GM10847 (cell line): ENCODE results near the gene PPM1G.

Source experiments
- POLR2A ChIP-seq: IDR thresholded peaks from 2 replicates; pipeline ENCODE4 v1.6.1; 2011; ENCODE audit not compliant: insufficient read length; ENCODE audit errors: extremely low read depth

The PPM1G gene, protein sequence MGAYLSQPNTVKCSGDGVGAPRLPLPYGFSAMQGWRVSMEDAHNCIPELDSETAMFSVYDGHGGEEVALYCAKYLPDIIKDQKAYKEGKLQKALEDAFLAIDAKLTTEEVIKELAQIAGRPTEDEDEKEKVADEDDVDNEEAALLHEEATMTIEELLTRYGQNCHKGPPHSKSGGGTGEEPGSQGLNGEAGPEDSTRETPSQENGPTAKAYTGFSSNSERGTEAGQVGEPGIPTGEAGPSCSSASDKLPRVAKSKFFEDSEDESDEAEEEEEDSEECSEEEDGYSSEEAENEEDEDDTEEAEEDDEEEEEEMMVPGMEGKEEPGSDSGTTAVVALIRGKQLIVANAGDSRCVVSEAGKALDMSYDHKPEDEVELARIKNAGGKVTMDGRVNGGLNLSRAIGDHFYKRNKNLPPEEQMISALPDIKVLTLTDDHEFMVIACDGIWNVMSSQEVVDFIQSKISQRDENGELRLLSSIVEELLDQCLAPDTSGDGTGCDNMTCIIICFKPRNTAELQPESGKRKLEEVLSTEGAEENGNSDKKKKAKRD

DNA sequence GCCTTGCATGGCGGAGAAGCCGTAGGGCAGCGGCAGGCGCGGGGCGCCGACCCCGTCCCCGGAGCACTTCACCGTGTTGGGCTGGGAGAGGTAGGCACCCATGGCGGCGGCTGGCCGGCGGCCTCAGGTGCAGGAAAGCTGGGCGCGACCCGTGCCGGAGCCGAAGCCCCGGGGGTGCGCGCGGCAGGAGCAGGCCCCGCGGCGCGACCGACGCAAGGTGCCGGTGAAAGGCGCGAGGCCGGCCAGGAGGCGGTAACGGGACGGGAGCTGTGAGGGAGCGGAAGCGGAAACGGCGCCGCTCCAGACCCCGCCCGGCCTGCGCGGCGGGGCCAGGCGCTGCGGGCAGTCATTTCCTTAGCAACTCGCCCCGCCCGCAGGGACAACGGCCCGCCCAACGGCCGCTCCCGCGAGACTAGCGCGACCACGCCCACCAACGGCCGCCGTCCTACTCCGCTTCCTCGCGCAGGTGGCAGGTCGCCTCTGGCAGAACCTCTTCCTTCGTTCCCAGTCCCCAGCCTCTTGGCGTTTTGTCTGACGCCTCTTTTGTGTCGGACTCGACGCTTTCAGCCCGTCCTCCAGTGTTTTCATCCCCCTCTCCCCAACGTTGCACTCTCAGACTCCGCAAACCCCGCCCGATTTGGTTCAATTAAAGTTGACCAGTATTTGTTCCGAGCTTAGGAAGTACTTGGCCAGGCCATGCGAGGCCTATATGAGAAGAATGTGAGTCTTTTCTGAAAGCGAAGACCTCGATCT lies at the start of gene PPM1G:
TSS of gene PPM1G (minus strand) at position 271 of the 753 bp plus-strand sequence. CDS start at position 102, 169 bp downstream.
- TF ChIP-seq POLR2A = peak; percentile 92

DNA sequence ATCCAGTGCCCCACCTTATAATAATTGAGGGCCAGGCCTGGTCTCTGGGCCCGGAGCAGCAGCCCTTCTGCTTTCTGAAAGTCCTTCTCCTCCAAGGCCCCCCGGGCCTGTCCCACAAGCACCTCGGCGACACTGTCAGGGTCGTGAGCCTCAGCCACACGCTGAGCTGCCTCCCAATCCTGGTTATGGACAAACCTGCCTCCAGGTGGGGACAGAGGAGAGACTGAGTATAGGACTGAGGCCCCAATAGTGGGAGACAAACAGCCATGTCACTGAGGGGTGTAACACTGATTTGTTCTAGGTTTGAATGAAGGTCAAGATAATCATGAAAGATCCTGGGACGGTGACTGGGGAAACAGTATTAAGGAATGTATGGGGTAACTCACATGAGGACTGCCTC lies 44.6 kb upstream of the PPM1G start:
- TF ChIP-seq POLR2A = no peak

DNA sequence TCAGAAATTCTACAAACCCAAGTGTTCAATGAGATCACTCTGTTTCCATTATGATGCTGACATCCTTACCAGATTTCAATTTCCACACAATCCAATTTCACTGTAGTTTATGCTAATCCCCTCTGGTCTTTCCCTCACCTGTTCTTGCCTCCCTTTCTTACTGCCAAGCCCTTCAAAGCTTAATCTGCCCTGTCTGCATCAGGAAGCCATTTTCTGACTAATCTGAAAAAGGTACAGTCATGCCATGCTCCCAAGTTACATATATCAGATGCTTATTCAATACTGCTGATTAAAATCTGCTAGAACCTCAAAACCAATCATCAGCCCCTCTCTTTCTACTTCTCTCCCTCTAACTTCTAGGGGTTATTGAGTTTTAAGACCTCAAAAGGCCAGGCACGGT lies 41.7 kb upstream of the PPM1G start:
- TF ChIP-seq POLR2A = no peak

DNA sequence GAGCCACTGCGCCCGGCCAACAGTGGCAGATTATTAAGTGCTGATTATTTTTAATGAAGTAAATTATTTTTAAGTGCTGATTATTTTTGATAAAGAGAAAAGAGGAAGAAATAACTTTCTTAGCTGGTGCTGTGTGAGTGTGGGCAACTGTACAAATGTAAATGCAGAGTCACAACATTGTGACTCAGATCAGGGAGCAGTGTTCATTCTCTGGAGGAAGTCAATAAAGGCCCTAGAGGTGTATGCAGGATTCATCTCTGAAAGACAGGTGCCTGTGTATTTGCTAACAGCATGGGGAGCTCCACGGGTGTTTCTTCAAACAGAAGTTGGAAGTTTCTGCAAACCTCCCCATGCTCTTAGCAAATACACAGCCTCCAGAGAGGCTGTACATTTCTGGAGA lies 39.0 kb upstream of the PPM1G start:
- TF ChIP-seq POLR2A = no peak

DNA sequence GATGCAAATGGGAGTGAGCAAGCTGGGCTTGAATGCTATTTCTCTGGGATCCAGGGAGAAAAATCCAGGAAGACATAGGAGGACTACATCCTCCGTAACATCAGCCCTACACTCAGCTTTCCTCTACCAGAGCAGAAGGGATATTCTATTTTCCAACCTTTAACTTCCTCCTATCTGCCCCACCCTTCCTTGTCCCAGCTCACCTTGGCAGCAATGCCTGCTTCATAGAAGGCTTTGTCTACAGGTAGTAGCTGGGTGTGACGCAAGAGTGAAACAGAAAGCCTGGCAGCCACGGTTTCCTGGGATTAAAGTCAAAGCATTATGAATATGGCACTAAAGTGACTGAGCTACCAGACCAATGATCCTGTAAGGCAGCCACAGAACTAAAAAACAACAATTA lies 36.7 kb upstream of the PPM1G start:
- TF ChIP-seq POLR2A = no peak

DNA sequence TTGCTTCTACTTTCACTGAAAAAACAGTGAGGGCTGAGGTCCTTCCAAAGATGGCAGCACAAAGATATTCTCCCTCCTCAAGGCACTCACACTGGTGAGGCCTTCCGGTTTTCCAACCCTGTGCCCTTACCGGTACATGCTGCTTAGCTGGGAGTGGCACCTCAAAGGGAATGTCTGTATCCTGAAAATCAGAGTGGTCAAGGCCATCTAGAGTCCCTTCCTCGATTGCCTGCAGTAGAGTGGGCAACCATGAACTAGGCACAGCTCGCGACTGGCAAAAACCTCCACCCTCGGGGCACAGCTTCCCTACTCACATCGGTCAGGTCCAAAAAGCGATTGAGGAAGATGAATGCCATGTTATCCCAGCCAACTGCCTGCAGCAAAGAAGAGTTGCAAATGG lies 36.2 kb upstream of the PPM1G start:
- no peak for TF ChIP-seq POLR2A

DNA sequence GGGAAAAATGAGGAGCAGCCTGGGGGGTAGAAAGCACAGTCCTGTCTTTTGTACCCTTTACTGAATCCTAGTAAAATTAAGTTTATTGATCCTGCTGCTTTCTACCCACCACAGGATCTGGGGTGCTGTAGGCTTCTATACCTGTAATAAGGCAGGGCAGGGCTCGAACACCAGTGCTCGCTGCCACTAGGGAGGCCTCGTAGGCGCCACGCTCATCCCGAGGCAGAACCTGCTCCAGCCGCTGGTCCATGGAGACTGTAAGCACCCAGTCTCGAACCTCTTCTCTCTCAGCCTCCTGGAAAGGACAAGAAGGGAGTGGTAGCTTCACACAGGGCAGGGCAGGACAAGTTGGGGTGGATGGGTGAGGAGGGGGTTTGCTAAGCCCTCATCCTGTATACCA lies 35.8 kb upstream of the PPM1G start:
- no peak for TF ChIP-seq POLR2A

DNA sequence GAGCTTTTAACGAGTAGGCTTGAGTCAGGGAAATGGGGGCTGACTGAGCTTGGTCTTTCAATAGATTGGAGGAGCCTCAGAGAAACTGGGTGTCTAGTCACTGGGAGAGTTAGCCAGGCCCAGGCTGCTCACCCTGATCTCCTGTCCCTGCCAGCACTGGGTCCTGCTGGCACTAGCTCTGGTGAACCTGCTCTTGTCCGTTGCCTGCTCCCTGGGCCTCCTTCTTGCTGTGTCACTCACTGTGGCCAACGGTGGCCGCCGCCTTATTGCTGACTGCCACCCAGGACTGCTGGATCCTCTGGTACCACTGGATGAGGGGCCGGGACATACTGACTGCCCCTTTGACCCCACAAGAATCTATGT lies 33.5 kb upstream of the PPM1G start:
- no peak for TF ChIP-seq POLR2A

DNA sequence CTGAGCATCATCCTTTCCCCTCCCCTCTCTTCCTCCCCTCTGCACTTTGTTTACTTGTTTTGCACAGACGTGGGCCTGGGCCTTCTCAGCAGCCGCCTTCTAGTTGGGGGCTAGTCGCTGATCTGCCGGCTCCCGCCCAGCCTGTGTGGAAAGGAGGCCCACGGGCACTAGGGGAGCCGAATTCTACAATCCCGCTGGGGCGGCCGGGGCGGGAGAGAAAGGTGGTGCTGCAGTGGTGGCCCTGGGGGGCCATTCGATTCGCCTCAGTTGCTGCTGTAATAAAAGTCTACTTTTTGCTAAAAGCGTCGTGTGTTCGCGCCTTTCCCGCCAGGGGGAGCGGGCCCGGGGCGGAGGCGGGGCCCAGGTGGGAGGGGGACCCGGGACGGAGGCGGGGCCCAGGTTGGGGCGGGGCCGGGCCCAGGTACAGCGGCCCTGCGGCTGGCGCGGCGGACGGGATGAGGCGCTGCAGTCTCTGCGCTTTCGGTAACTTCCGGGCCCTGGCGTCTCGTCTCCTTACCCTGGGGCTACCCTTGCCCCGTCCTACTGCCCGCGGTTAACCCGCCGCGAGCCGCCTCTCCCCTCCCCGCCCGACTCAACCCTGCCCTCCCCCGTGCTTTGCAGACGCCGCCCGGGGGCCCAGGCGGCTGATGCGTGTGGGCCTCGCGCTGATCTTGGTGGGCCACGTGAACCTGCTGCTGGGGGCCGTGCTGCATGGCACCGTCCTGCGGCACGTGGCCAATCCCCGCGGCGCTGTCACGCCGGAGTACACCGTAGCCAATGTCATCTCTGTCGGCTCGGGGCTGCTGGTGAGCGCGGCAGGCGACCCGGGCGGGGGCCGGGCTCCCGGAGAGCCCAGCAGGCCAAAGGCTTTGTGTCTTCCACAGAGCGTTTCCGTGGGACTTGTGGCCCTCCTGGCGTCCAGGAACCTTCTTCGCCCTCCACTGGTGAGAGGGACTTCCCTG lies 32.8 kb upstream of the PPM1G start, which contains the start of gene KRTCAP3:
TSS of gene KRTCAP3 (plus strand) at position 424 of the 962 bp plus-strand sequence. CDS start at position 456, 32 bp downstream.
- TF ChIP-seq POLR2A = no peak

DNA sequence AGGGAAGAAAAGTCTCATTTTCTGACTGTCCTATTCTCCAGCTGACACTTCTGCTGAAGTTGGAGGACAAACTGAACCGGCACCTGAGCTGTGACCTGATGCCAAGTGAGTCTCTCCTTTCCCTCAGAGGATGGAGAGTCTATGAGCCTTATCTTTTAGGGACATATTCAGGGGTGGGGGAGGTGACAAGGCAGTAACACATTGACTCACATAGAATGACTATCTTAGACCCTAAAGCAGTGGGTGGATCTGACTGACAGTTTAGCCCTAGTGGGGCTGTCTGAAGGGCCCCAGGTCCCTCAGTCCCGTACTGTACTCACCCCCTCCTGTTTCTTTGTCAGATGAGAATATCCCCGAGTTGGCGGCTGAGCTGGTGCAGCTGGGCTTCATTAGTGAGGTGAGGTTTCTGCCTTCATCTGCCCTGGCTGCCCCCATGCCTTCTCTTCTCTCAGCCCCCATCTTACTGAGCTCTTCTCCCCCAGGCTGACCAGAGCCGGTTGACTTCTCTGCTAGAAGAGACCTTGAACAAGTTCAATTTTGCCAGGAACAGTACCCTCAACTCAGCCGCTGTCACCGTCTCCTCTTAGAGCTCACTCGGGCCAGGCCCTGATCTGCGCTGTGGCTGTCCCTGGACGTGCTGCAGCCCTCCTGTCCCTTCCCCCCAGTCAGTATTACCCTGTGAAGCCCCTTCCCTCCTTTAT lies 32.0 kb upstream of the PPM1G start:
- no peak for TF ChIP-seq POLR2A

DNA sequence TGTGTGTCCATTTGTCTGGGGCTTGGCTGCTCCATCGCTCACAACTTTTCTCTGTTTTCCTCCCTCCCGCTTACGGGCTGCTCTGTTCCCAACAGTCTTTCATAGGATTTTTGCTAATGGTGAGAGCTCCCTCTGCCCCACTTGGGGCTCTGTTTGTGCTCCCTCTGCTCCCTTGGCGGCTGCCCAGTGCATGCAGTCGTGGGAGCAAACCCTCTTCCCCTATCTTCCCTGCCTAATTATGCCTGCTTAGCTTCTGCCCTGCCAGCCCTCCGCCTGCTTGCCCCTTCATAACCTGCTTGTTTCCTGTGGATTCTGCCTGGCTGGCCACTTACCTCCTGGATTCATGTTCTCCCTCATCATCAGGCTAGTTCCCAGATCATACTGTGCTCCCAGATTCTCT lies 26.2 kb upstream of the PPM1G start:
- no peak for TF ChIP-seq POLR2A

DNA sequence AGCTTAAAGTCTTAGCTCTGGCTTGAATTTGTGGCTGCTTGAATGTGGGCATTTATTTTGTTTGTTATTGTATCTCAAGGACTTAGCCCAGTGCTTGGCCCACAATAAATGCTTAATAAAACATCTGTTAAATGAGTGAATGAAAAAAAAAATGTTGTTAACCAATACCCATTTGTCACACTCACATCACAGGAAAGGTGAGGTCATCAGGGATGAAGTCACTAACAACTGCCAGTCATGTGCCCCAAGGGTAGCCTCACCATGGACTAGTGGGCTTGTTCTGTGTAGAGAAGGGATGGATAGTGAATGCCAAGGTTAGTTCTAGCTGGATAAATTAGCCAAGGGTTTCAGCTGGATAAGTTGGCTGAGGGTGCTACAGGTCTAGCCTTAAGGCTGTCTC lies 22.0 kb upstream of the PPM1G start:
- TF ChIP-seq POLR2A = no peak

DNA sequence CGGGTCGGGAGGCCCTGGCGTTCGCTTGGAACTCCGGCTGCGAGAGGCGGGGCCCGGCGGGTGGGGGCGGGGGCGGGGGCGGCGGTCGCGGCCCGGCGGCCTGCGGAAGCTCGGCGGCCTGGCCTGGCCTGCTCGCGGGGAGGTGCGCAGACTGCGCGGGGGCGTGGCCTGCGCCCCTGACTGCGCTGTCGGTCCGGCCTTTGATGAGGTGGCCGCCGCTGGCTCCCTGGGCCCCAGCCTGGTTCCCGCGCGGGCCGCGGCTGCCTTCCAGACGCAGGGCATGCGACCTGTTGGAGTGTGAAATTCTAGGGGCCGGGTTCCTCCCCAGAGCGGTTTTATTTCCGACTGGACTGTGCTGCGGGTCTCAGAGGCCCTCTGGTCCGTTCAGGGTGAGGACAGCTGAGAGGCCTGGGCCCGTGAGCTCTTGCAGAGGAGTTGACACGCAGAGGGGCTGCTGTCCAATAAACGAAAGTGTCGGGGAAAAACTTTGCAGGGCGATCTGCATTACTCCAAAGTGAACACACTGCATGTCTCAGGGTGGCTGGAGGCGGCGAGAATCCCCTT lies 19.7 kb upstream of the PPM1G start:
- peak; percentile 77 for TF ChIP-seq POLR2A
